NOMO-1 treated with DMSO at 0.1 percent for 48 hours (cell line): Measurements from ENCODE around the gene TESK2.

Experiments used
- DNase-seq: peaks from one replicate; lab custom pipeline; 2025; ENCODE audit not compliant: unreplicated experiment; lab: John Stamatoyannopoulos, UW

The TESK2 gene

DNA sequence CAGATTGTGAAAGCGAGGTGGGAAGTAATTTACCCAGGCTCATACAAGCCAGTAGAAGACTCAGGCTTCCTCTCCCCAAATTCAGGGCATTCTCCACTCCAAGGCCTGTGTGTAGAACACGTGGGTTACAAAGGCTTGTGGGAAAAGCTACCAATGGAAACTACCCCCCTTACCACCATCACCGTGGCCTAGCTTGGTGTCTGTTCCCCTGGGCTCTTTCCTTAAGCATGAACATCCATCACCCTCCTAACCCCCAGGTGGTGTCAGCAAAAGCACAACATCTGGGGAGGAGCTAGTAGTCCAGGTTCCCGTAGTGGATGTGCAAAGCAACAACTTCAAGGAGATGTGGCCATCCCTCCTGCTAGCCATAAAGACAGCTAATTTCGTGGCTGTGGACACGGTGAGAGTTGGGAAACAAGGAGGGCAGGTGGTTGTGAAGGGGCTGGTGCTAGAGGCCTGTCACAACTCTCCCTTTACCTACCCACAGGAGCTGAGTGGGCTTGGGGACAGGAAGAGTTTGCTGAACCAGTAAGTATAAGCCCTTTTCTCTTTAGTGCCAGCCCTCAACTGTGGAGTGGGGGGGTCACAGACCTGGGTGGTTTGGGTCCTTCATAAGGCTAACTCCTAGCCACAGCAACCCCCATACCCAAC, 150.0 kb downstream of the TESK2 start:
- no peak for DNase-seq

- DNase-seq = peak; percentile 94
These were observed 151.0 kb downstream of the TESK2 start, which contains the start of the genes MUTYH and TOE1 for GRCh38 chr1:45339789-45340558. MUTYH (minus strand) TSS chr1:45340440; CDS start chr1:45334505, 5,935 bp downstream. TOE1 (plus strand) TSS chr1:45340170; CDS start chr1:45340253, 83 bp downstream.

GRCh38 chr1:45337630-45338325, 153.2 kb downstream of the TESK2 start:
- no peak for DNase-seq

DNA sequence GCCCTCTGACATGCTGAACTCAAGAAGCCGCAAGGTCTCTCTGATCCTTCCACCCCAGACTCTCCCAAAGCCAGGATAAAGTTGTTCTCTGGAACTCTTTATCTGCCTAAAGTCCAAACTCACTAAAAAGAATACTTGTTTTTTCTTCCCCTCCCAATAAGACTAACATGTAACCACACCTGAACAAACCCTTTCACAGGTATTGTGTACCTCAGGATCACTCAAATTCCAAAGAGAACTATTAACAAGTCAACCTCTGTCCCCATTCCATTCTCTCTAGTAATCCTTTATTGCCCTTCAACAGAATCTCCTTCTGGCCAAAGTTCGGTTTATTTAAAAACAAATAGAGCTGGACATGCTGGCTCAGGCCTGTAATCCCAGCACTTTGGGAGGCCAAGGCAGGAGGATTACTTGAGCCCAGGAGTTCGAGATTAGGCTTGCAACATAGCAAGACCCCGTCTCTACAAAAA, 155.1 kb downstream of the TESK2 start:
- no peak for DNase-seq

GRCh38 chr1:45334308-45335245, 156.4 kb downstream of the TESK2 start:
- DNase-seq = no peak

- DNase-seq = no peak
These were observed 158.6 kb downstream of the TESK2 start for GRCh38 chr1:45332346-45332720.

- no peak for DNase-seq
These were observed 159.3 kb downstream of the TESK2 start for GRCh38 chr1:45331436-45332345.

GRCh38 chr1:45329445-45329844, 161.5 kb downstream of the TESK2 start:
- no peak for DNase-seq

DNA sequence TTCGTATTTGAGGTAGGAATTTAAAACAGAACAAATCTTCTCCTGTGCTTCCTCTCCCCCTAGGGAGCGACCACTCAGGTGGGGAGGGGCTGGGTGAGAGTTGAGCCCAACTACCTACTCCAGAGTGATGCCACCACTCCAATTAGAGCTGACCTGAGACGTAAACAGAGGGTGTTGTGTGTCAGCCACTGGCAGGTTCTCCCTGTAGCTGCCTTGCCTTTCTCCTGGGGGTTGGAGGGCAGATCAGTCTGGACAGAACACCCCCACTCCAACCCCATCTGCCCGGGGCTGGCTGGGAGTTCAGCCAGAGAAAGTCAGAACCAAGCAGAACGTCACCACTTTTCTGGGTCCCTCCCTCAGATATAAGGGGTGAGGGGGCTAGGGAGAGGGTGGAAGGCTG, 162.3 kb downstream of the TESK2 start:
- DNase-seq = no peak

DNA sequence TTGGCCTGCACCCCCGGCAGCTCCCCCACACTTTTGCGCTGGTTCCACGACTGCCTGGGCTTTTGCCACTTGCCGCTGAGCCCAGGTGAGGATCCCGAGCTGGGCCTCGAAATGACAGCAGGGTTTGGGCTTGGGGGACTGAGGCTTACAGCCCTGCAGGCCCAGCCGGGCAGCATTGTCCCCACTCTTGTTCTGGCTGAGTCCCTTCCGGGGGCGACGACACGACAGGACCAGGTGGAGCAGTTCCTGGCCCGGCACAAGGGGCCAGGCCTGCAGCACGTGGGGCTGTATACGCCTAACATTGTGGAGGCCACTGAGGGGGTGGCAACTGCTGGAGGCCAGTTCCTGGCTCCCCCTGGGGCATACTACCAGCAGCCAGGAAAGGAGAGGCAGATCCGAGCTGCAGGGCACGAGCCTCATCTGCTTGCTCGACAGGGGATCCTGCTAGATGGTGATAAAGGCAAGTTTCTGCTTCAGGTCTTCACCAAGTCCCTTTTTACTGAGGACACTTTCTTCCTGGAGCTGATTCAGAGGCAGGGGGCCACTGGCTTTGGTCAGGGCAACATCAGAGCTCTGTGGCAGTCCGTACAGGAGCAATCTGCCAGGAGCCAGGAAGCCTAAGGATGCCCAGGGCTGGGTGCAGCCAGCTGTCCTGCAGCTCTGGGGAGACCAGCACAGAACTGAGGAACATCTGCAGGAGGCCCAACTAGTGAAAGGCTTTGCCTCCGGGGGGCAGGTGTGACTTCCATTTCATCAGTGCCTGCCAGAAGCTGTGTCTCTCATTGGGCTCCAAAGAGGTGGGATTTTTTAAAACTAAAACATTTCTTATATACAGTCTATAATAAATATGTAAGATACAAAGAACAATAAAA, 163.1 kb downstream of the TESK2 start:
- DNase-seq = no peak

DNA sequence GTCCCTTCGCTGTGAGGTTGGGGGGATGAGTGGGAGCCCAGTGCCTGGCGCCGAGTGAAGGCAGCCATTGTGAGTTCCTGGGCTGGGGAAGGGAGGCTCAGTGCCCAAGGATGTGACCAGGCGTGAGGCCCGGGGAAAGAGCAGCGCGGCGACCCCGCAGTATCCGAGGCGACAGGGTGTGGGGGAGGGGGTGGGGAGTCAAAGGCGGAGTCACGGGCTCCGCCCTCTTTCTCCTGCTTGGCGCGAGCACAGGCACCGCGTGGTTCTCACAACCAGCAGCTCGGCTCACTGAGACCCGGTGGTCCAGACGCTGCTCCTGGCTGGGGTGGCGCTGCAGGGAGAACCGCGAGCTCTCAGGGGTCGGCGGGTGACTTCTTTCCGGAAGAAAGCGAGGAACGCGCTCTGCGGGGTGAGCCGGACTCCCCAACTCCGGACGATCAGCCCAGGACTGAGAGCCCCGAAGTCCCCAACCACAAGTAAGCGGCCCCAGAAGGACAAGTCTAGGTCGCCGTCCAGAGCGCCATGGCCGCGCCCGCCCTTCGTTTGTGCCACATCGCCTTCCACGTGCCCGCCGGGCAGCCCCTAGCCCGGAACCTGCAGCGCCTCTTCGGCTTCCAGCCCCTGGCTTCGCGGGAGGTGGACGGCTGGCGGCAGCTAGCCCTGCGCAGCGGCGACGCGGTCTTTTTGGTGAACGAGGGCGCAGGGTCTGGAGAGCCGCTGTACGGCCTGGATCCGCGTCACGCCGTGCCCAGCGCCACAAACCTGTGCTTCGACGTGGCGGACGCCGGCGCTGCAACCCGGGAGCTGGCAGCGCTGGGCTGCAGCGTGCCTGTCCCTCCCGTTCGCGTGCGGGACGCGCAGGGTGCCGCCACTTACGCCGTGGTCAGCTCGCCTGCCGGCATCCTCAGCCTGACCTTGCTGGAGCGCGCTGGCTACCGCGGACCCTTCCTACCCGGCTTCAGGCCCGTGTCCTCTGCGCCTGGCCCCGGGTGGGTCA, 164.0 kb downstream of the TESK2 start, which contains the start of gene HPDL:
Gene HPDL (plus strand): TSS at position 269 of the 997 bp plus-strand sequence. CDS start 254 bp downstream, at position 523.
- peak; percentile 50 for DNase-seq

DNA sequence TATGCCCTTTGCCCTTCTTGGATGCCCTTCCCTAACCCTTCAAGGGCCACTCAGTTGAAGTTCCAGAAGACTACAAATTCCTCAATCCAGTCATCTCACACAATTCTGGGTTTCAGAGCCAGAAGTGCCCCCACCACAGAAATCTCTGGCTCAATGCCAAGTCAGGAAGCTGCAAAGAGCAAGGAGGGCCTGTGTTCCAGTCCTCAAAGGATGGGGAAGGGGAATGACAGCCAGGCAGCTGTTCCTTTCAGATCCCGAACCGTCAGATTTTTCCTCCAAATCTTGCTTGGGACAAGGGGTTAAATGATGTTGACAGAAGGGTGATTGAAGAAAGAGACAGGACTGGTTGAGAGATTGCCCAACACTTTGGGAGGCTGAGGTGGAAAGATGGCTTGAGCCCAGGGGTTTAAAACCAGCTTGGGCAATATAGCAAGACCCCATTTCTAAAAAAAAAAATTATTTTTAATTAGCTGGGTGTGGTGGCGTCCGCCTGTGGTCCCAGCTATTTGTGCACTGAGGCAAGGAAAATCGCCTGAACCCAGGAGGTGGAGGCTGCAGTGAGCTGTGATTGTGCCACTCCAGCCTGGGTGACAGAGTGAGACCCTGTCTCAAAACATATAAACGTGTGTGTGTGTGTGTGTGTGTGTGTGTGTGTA, 165.0 kb downstream of the TESK2 start:
- DNase-seq = no peak

- no peak for DNase-seq
These were observed 168.4 kb downstream of the TESK2 start for GRCh38 chr1:45322486-45323040.

GRCh38 chr1:45321444-45321843, 169.5 kb downstream of the TESK2 start:
- no peak for DNase-seq

DNA sequence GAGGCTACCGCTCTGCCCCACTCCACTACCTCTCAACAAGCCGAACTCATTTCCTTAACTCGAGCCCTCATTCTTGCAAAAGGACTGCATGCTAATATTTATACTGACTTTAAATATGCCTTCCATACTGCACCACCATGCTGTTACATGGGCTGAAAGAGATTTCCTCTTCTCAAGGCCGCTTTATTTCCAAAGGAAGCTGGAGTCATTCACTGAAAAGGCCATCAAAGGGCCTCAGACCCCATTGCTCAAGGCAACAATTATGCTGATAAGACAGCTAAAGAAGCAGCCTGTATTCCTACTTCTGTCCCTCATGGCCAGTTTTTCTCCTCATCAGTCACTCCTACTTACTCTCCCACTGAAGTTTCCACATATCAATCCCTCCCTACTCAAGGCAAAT, 171.2 kb downstream of the TESK2 start:
- no peak for DNase-seq

DNA sequence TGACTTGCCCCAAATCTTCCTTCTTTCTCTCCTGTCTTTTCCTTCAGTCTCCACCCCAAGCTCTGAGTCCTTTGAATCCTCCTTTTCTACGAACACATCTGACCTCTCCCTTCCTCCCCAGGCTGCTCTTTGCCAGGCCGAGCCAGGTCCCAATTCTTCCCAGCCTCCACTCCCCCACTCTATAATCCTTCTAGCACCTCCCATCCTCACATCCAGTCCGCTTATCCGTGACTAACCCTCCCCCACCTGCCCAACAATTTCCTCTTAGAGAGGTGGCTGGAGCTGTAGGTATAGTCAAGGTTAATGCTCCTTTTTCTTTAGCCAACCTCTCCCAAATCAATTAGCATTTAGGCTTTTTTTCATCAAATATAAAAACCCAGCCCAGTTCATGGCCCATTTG, 173.8 kb downstream of the TESK2 start:
- DNase-seq = no peak
